DMS153 (cell line): ENCODE results near the gene COG5.

Source experiments
- DNase-seq: peaks from one replicate; lab custom pipeline; 2025; lab: John Stamatoyannopoulos, UW

The COG5 gene

GRCh38 chr7:107563775-107564552 is at the start of gene COG5, which contains the start of gene DUS4L:
TSS of gene COG5 (minus strand) at chr7:107563920. CDS start at chr7:107563896, 24 bp downstream.
TSS of gene DUS4L (plus strand) at chr7:107563971. CDS start at chr7:107567071, 3,100 bp downstream.
- DNase-seq = peak; percentile 48

GRCh38 chr7:107613439-107613838 is 49.7 kb upstream of the COG5 start:
- no peak for DNase-seq

GRCh38 chr7:107610323-107610722 is 46.6 kb upstream of the COG5 start:
- DNase-seq = no peak

GRCh38 chr7:107609811-107610261 is 46.1 kb upstream of the COG5 start:
- DNase-seq = no peak

- no peak for DNase-seq
Observed at GRCh38 chr7:107606303-107606702, 42.6 kb upstream of the COG5 start.

- DNase-seq = no peak
Observed at GRCh38 chr7:107605218-107605815, 41.6 kb upstream of the COG5 start.

GRCh38 chr7:107600816-107601215 is 37.1 kb upstream of the COG5 start:
- no peak for DNase-seq

GRCh38 chr7:107599262-107599661 is 35.5 kb upstream of the COG5 start:
- DNase-seq = no peak

GRCh38 chr7:107597953-107598352 is 34.2 kb upstream of the COG5 start:
- DNase-seq = no peak

GRCh38 chr7:107597582-107597916 is 33.8 kb upstream of the COG5 start:
- no peak for DNase-seq

GRCh38 chr7:107596881-107597581 is 33.3 kb upstream of the COG5 start:
- DNase-seq = no peak

GRCh38 chr7:107594961-107595737 is 31.4 kb upstream of the COG5 start:
- no peak for DNase-seq

- no peak for DNase-seq
Observed at GRCh38 chr7:107593025-107593410, 29.3 kb upstream of the COG5 start.

- DNase-seq = no peak
Observed at GRCh38 chr7:107592361-107593024, 28.8 kb upstream of the COG5 start.

GRCh38 chr7:107591421-107591820 is 27.7 kb upstream of the COG5 start:
- DNase-seq = no peak

- DNase-seq = no peak
Observed at GRCh38 chr7:107588529-107589130, 24.9 kb upstream of the COG5 start.

- no peak for DNase-seq
Observed at GRCh38 chr7:107584716-107585115, 21.0 kb upstream of the COG5 start.

- DNase-seq = no peak
Observed at GRCh38 chr7:107582875-107583274, 19.2 kb upstream of the COG5 start.

- no peak for DNase-seq
Observed at GRCh38 chr7:107581387-107582013, 17.8 kb upstream of the COG5 start.

- DNase-seq = no peak
Observed at GRCh38 chr7:107580716-107581383, 17.1 kb upstream of the COG5 start.
